GM18502 (cell line): ENCODE data around the gene INTS4.
"Not testable (repeated sequence)": the region's sequence is repeated elsewhere in the genome, so short reads cannot be mapped to it uniquely, and the experiment has no call there.

Source experiments
- ATAC-seq: cut with Tn5 transposase; IDR thresholded peaks from one replicate; pipeline ENCODE4 v1.9.1; 2021; ENCODE audit warnings: mild to moderate bottlenecking; ENCODE audit not compliant: unreplicated experiment, poor library complexity

INTS4 gene

GRCh38 chr11:78023426-78023825 lies 29.0 kb upstream of the INTS4 start:
- no peak for ATAC-seq

GRCh38 chr11:78022397-78023396 lies 28.2 kb upstream of the INTS4 start, which contains the start of gene KCTD14:
TSS of gene KCTD14 (minus strand) at chr11:78023276. CDS start at chr11:78023249, 27 bp downstream.
- ATAC-seq = no peak

GRCh38 chr11:78021611-78022010 lies 27.1 kb upstream of the INTS4 start:
- no peak for ATAC-seq

- no peak for ATAC-seq
Observed at GRCh38 chr11:78020246-78020645, 25.8 kb upstream of the INTS4 start.

GRCh38 chr11:78019808-78020207 lies 25.3 kb upstream of the INTS4 start:
- ATAC-seq = no peak

- ATAC-seq = no peak
Observed at GRCh38 chr11:78015878-78016277, 21.4 kb upstream of the INTS4 start.

- not testable (repeated sequence) for ATAC-seq
Observed at GRCh38 chr11:78014937-78015520, 20.6 kb upstream of the INTS4 start.

- no peak for ATAC-seq
Observed at GRCh38 chr11:78011301-78011700, 16.8 kb upstream of the INTS4 start.

- no peak for ATAC-seq
Observed at GRCh38 chr11:78010755-78011154, 16.3 kb upstream of the INTS4 start.

GRCh38 chr11:78010304-78010703 lies 15.8 kb upstream of the INTS4 start:
- no peak for ATAC-seq

- ATAC-seq = no peak
Observed at GRCh38 chr11:78009062-78009461, 14.6 kb upstream of the INTS4 start.

- ATAC-seq = peak; percentile 58
Observed at GRCh38 chr11:78000193-78000592, 5.7 kb upstream of the INTS4 start.

- no peak for ATAC-seq
Observed at GRCh38 chr11:77999446-78000030, 5.1 kb upstream of the INTS4 start.

- no peak for ATAC-seq
Observed at GRCh38 chr11:77993902-77994301, 566 bp downstream of the INTS4 start.

GRCh38 chr11:77990981-77991380 lies 3.5 kb downstream of the INTS4 start:
- ATAC-seq = no peak

- ATAC-seq = not testable (repeated sequence)
Observed at GRCh38 chr11:77986456-77986855, 8.0 kb downstream of the INTS4 start.

- ATAC-seq = no peak
Observed at GRCh38 chr11:77981346-77981947, 13.0 kb downstream of the INTS4 start.

- ATAC-seq = no peak
Observed at GRCh38 chr11:77968337-77968736, 26.1 kb downstream of the INTS4 start.

GRCh38 chr11:77967753-77968152 lies 26.7 kb downstream of the INTS4 start:
- no peak for ATAC-seq

GRCh38 chr11:77967121-77967520 lies 27.3 kb downstream of the INTS4 start:
- no peak for ATAC-seq

GRCh38 chr11:77966338-77966737 lies 28.1 kb downstream of the INTS4 start:
- no peak for ATAC-seq
